Measurements from ENCODE around the gene FGF6.
"Not testable (repeated sequence)": the region's sequence is repeated elsewhere in the genome, so short reads cannot be mapped to it uniquely, and the experiment has no call there.

FGF6 gene

DNA sequence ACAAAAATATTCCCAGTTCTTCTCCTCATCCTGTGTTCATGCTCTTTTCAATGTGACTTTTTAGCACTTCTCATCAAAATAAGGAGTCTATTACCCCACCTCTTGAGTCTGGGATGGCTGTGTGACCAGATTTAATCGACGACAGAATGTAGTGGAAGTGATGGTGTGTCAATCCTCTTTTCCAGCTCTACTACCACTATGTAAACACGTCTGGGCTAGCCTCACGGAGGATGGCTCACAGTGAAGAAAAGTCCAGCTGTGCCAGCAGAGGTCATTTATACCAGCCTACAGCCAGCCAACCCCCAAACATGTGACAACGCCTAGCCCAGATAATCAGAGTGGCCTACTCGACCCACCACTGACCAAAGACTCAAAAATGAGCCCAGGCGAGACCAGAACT lies 37.3 kb upstream of the FGF6 start:
- no peak for TF ChIP-seq CTCF (IDR thresholded peaks at IDR 0.05; ENCODE audit: low read depth, low read length)
- DNase-seq (ENCODE audit: extremely low read depth, low read depth): no peak

GRCh38 chr12:4478933-4479332 lies 33.3 kb upstream of the FGF6 start:
- DNase-seq (ENCODE audit: extremely low read depth, low read depth): no peak

GRCh38 chr12:4477129-4477528 lies 31.5 kb upstream of the FGF6 start:
- TF ChIP-seq CTCF (IDR thresholded peaks at IDR 0.05; ENCODE audit: low read depth, low read length): no peak

More at GRCh38 chr12:4478933-4479332, 33.3 kb upstream of the FGF6 start:
- TF ChIP-seq CTCF (IDR thresholded peaks at IDR 0.05; ENCODE audit: low read depth, low read length): no peak

GRCh38 chr12:4472046-4472445 lies 26.4 kb upstream of the FGF6 start:
- TF ChIP-seq CTCF (IDR thresholded peaks at IDR 0.05; ENCODE audit: low read depth, low read length): no peak
- no peak for DNase-seq (ENCODE audit: extremely low read depth, low read depth)

More at GRCh38 chr12:4477129-4477528, 31.5 kb upstream of the FGF6 start:
- no peak for DNase-seq (ENCODE audit: extremely low read depth, low read depth)

DNA sequence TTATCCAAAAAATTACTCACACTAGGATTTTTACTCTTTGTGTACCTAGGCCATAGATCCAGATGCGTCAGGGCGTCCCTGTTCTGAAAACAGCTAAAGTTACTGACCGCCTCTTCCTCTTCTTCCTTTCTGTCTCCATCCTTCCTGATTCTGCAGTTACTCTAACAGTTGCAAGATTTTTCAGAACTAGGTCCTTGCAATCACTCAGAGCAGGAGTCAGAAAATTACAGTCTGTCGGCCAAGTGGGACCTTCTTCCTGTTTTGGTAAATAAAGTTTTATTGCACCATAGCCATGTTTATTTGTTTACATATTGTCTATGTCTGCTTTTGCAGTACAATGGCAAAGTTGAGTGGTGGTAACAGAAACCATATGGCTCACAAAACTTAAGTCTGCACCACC lies 25.6 kb upstream of the FGF6 start:
- no peak for TF ChIP-seq CTCF (IDR thresholded peaks at IDR 0.05; ENCODE audit: low read depth, low read length)
- DNase-seq (ENCODE audit: extremely low read depth, low read depth): no peak

DNA sequence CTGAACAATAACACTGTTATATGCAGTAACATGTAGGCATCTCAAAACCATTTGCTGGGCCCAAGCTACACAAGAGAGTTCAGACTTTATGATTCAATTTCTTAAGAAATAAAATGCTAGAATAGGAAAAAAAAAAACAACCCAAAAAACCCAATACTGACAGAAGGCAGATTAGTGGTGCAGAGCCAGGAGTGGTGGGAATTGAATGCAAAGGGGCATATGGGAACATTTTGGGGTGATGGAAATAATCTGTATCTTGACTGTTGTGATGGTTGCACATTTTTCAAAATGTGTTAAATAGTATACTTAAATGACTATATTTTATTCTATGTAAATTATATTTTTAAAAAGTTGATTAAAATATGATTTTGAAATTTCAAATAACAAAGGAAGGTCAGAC lies 23.4 kb upstream of the FGF6 start:
- TF ChIP-seq CTCF (IDR thresholded peaks at IDR 0.05; ENCODE audit: low read depth, low read length): no peak

GRCh38 chr12:4460761-4461160 lies 15.1 kb upstream of the FGF6 start:
- no peak for TF ChIP-seq CTCF (IDR thresholded peaks at IDR 0.05; ENCODE audit: low read depth, low read length)
- DNase-seq (ENCODE audit: extremely low read depth, low read depth): no peak

More for the DNA sequence above, 23.4 kb upstream of the FGF6 start:
- no peak for DNase-seq (ENCODE audit: extremely low read depth, low read depth)

DNA sequence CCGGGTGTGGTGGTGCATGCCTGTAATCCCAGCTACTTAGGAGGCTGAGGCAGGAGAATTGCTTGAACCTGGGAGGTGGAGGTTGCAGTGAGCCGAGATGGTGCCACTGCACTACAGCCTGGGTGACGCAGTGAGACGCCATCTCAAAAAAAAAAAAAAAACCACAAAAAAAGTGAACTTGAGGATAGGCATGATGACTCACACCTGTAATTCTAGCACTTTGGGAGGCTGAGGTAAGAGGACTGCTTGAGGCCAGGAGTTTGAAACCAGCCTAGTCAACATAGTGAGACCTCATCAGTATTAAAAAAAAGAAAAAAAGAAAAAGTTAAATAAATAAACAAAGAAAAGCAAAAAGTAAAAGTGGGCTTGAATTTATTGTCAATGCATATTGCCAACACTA lies 10.2 kb upstream of the FGF6 start:
- not testable (repeated sequence) for DNase-seq (ENCODE audit: extremely low read depth, low read depth)

Measured in AG09319 (cell line).